CD14-positive monocyte (primary cell): ENCODE measurements around the gene PLEKHN1. TPM values are rescaled to one million over a fixed set of nuclear protein-coding genes. Genes with fewer than 3 reads are reported as not detected.
A peak's percentile ranks its signal among the peaks of the same experiment; 100 is the strongest.

Source experiments
- DNase-seq, 3 donors: peaks; one replicate each; pipeline ENCODE4 v3.0.0-alpha.2; 2011 to 2022
- H2AFZ ChIP-seq: 2 replicates; pipeline ENCODE4 v1.6.0; 2012; ENCODE audit warnings: mild to moderate bottlenecking, low read depth, low read length, inconsistent platforms; ENCODE audit not compliant: insufficient read depth, poor library complexity, severe bottlenecking
- H3K27ac ChIP-seq, 2 donors: 1 replicate in 1 of 2; 2 replicates in 1 of 2; pipeline ENCODE4 v1.5.1; 2012 to 2013; ENCODE audit warnings: low read length in 2 of 2, control low read depth in 1 of 2, inconsistent platforms in 1 of 2, low read depth in 1 of 2, mild to moderate bottlenecking in 1 of 2
- H3K27me3 ChIP-seq, 2 donors: one replicate each; pipeline versions ENCODE4 v1.6.0 to v1.6.1; 2011 to 2013; ENCODE audit warnings: low read length in 2 of 2; ENCODE audit not compliant: control insufficient read depth in 2 of 2, insufficient read depth in 2 of 2
- H3K36me3 ChIP-seq, 2 donors: replicated peaks in 1 of 2; 1 replicate in 1 of 2; 2 replicates in 1 of 2; pipeline versions ENCODE4 v1.5.1 to v1.6.1; 2012 to 2013; ENCODE audit warnings: low read length in 2 of 2, control low read depth in 1 of 2, inconsistent platforms in 1 of 2, mild to moderate bottlenecking in 1 of 2; ENCODE audit not compliant: insufficient read depth in 2 of 2, control insufficient read depth in 1 of 2
- H3K4me1 ChIP-seq, 2 donors: 1 replicate in 1 of 2; 2 replicates in 1 of 2; pipeline versions ENCODE4 v1.5.1 to v1.6.1; 2012 to 2013; ENCODE audit warnings: low read length in 2 of 2, control low read depth in 1 of 2, inconsistent platforms in 1 of 2, mild to moderate bottlenecking in 1 of 2, moderate library complexity in 1 of 2; ENCODE audit not compliant: insufficient read depth in 2 of 2, control insufficient read depth in 1 of 2
- H3K4me2 ChIP-seq: replicated peaks from 2 replicates; pipeline ENCODE3; 2012; ENCODE audit warnings: low read length, moderate library complexity, mild to moderate bottlenecking; ENCODE audit not compliant: poor library complexity, severe bottlenecking; ENCODE audit errors: extremely low read depth
- H3K4me3 ChIP-seq, 3 experiments: fragments of 200-600 bp in 1 of 3; sonication (generic) in 1 of 3; replicated peaks in 1 of 3; 1 replicate in 2 of 3; 2 replicates in 1 of 3; pipeline ENCODE4 v1.5.1; 2011 to 2013; ENCODE audit warnings: low read length in 3 of 3, mild to moderate bottlenecking in 3 of 3, control low read depth in 2 of 3, low read depth in 2 of 3, inconsistent platforms in 1 of 3, moderate library complexity in 1 of 3
- H3K79me2 ChIP-seq: 2 replicates; pipeline ENCODE4 v1.6.0; 2012; ENCODE audit warnings: mild to moderate bottlenecking, control low read depth, inconsistent platforms, low read length, moderate library complexity; ENCODE audit not compliant: insufficient read depth
- H3K9ac ChIP-seq: 2 replicates; pipeline ENCODE4 v1.6.0; 2017; ENCODE audit warnings: low read length, mild to moderate bottlenecking; ENCODE audit not compliant: insufficient read depth, poor library complexity, severe bottlenecking
- H3K9me3 ChIP-seq, 2 donors: replicated peaks in 1 of 2; 1 replicate in 1 of 2; 2 replicates in 1 of 2; pipeline versions ENCODE4 v1.5.1 to v1.6.1; 2012 to 2013; ENCODE audit warnings: low read length in 2 of 2, control low read depth in 1 of 2; ENCODE audit not compliant: control insufficient read depth in 1 of 2, insufficient read depth in 1 of 2
- H4K20me1 ChIP-seq: 2 replicates; pipeline ENCODE4 v1.6.0; 2012; ENCODE audit warnings: mild to moderate bottlenecking, low read length, control low read depth, moderate library complexity; ENCODE audit not compliant: insufficient read depth
- H3K27ac Mint-ChIP-seq, 7 donors: one replicate each; pipeline ENCODE4 v1.8.0; 2020; ENCODE audit warnings: mild to moderate bottlenecking in 7 of 7, mixed read lengths in 7 of 7, moderate library complexity in 6 of 7, inconsistent platforms in 2 of 7
- H3K27me3 Mint-ChIP-seq, 3 donors: one replicate each; pipeline ENCODE4 v1.8.0; 2021 to 2022; ENCODE audit warnings: low read depth in 3 of 3, mild to moderate bottlenecking in 3 of 3, mixed read lengths in 3 of 3, moderate library complexity in 3 of 3, inconsistent platforms in 1 of 3
- H3K36me3 Mint-ChIP-seq, 2 donors: one replicate each; pipeline ENCODE4 v1.8.0; 2020; ENCODE audit warnings: mixed read lengths in 2 of 2, inconsistent platforms in 1 of 2, mild to moderate bottlenecking in 1 of 2
- H3K4me1 Mint-ChIP-seq: one replicate; pipeline ENCODE4 v1.8.0; 2020; ENCODE audit warnings: mild to moderate bottlenecking, mixed read lengths
- H3K4me3 Mint-ChIP-seq, 2 donors: one replicate each; pipeline ENCODE4 v1.8.0; 2020; ENCODE audit warnings: mild to moderate bottlenecking in 2 of 2, mixed read lengths in 2 of 2, moderate library complexity in 1 of 2
- H3K9me3 Mint-ChIP-seq, 7 donors: one replicate each; pipeline ENCODE4 v1.8.0; 2020 to 2022; ENCODE audit warnings: mixed read lengths in 7 of 7, mild to moderate bottlenecking in 6 of 7, moderate library complexity in 6 of 7, inconsistent platforms in 2 of 7
- WGBS: methylation state at CpG from one replicate; pipeline ENCODE4 v1.1.5; 2013; ENCODE audit warnings: missing lambda C conversion rate; ENCODE audit not compliant: insufficient coverage; 5-methylcytosine and 5-hydroxymethylcytosine counted together
- intact Hi-C, 2 donors: fragments of 100-400 bp; cut with micrococcal nuclease; formaldehyde crosslinking; loops; one replicate each; pipeline versions ENCODE4 v1.15.0 to v1.15.1; 2023
- polyA plus RNA-seq, 3 donors: library from polyadenylated mRNA; depleted of rRNA in 1 of 3; unstranded in 2 of 3; stranded (reverse) in 1 of 3; fragments of 300-500 nt in 2 of 3; fragments of >200 nt in 1 of 3; fragmentation: Illumina TruSeq in 2 of 3; gene quantifications; 1 replicate in 2 of 3; 2 replicates in 1 of 3; pipeline ENCODE4 v1.2.3, GENCODE V29; 2012 to 2021
- TF ChIP-seq, protein P1 (sequence below): fragments of 200-600 bp; IDR thresholded peaks from one replicate; pipeline ENCODE4 v1.8.0; 2022; ENCODE audit warnings: antibody characterized with exemption, mild to moderate bottlenecking

Gene PLEKHN1
- polyA plus RNA-seq, 3 donors: 0.21 to 1.5 (median 0.62) TPM

DNA sequence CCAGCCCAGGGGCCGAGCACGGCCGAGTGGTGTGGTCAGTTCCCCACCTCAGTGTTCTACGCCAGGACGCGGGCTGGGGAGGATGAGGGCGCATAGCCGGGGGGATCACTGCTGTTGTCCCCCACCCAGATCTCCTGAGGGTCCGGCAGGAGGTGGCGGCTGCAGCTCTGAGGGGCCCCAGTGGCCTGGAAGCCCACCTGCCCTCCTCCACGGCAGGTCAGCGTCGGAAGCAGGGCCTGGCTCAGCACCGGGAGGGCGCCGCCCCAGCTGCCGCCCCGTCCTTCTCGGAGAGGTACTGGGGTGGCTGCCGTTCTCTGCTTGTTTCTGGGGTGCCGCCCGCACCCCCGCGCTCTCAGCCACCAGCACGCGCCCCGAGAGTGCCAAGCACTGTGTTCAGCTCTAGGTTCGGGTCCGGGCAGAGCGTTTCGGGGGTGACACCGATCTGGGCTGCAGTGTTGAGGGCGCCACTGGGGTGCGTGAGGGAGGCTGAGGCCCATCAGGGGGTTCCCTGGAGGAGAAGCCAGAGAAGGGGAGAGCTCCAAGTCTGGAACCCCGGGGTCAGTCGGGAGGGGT, 25.2 kb upstream of the PLEKHN1 start:
- H3K9ac ChIP-seq: no peak overlapping the region
- peaks cover 4 to 30% of the 10 kb centered on the region in 2 donors for H3K4me1 ChIP-seq
- H4K20me1 ChIP-seq: peaks cover 5% of the 10 kb centered on the region
- Mint-ChIP-seq H3K27me3 (peaks cover 41 to 76% (median 62%) of the 10 kb centered on the region in 3 donors), H3K4me1 (peaks cover 7% of the 10 kb centered on the region), H3K36me3 (peaks cover 22 to 26% of the 10 kb centered on the region in 2 donors), H3K4me3 (peak overlapping the region; percentile 39 to 85), H3K27ac (no peak overlapping the region), H3K9me3 (peaks cover 0 to 17% (median 3%) of the 10 kb centered on the region in 7 donors)
- peaks cover 23 to 60% of the 10 kb centered on the region in 2 donors for H3K27me3 ChIP-seq
- WGBS: 2% methylated on average over 36 of the region's 36 CpGs
- H3K36me3 ChIP-seq: peaks cover 16 to 17% of the 10 kb centered on the region in 2 donors
- peaks cover 0 to 9% of the 10 kb centered on the region in 2 donors for H3K9me3 ChIP-seq
- no peak overlapping the region for H3K4me3 ChIP-seq
- DNase-seq: no peak
- H2AFZ ChIP-seq: no peak overlapping the region
- H3K79me2 ChIP-seq: no peaks in the 10 kb centered on the region
- intact Hi-C loops: loop anchor here in 1 of 2 donors (5.0 kb wide), 1 partner anchor 49 kb away; no protein-coding TSS in a partner anchor
- H3K27ac ChIP-seq: no peak overlapping the region
- peak overlapping the region; percentile 42 for H3K4me2 ChIP-seq
- TF ChIP-seq, protein P1, sequence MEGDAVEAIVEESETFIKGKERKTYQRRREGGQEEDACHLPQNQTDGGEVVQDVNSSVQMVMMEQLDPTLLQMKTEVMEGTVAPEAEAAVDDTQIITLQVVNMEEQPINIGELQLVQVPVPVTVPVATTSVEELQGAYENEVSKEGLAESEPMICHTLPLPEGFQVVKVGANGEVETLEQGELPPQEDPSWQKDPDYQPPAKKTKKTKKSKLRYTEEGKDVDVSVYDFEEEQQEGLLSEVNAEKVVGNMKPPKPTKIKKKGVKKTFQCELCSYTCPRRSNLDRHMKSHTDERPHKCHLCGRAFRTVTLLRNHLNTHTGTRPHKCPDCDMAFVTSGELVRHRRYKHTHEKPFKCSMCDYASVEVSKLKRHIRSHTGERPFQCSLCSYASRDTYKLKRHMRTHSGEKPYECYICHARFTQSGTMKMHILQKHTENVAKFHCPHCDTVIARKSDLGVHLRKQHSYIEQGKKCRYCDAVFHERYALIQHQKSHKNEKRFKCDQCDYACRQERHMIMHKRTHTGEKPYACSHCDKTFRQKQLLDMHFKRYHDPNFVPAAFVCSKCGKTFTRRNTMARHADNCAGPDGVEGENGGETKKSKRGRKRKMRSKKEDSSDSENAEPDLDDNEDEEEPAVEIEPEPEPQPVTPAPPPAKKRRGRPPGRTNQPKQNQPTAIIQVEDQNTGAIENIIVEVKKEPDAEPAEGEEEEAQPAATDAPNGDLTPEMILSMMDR: no peak

DNA sequence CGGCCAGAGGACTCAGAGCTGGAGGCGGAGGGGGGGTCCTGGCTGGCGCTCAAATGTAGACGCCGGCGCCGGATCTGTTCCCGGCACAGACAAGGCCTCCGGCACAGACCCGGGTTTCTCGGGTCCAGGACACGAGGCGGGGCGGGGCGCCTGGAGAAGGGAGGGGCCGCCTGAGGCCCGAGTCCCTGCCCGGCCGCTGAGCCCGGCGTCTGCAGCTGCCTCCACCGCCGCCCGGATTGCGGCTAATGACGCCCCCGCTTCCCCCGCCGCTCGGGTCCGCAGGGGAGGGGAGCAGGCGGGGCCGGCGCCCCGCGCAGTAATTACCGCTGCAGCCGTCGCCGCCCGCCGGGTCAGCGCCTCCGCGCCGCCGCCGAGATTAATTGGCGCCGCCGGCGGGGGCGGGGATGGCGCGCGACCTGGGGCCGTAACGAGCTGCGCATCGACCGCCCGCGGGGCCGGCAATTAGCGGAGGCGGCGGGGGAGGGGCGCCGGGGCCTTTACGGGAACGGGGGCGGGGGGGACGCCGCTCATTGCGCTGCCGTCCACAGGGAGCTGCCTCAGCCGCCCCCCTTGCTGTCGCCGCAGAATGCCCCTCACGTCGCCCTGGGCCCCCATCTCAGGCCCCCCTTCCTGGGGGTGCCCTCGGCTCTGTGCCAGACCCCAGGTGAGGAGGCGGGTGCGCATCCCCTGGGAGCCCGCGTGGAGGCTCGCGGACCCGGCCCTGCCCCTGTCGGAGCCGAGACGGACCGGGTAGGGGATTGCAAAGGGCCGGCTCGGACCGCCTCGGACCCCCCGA, 24.5 kb upstream of the PLEKHN1 start:
- H3K27ac ChIP-seq: no peak overlapping the region
- no peak overlapping the region for H3K4me3 ChIP-seq
- peaks cover 9% of the 10 kb centered on the region for H4K20me1 ChIP-seq
- H3K4me1 ChIP-seq: peaks cover 4 to 30% of the 10 kb centered on the region in 2 donors
- WGBS: under 1% methylated on average over 98 of the region's 98 CpGs
- peak overlapping the region; percentile 42 for H3K4me2 ChIP-seq
- Mint-ChIP-seq H3K27ac (no peak overlapping the region), H3K4me3 (peak overlapping the region; percentile 39 to 85), H3K27me3 (peaks cover 41 to 70% (median 57%) of the 10 kb centered on the region in 3 donors), H3K4me1 (peaks cover 7% of the 10 kb centered on the region), H3K9me3 (peaks cover 0 to 17% (median 3%) of the 10 kb centered on the region in 7 donors), H3K36me3 (peaks cover 25 to 33% of the 10 kb centered on the region in 2 donors)
- H3K36me3 ChIP-seq: peaks cover 22 to 24% of the 10 kb centered on the region in 2 donors
- no peak for DNase-seq
- intact Hi-C loops: loop anchor here in 1 of 2 donors (5.0 kb wide), 1 partner anchor 49 kb away; no protein-coding TSS in a partner anchor
- no peaks in the 10 kb centered on the region for H3K79me2 ChIP-seq
- peaks cover 23 to 53% of the 10 kb centered on the region in 2 donors for H3K27me3 ChIP-seq
- TF ChIP-seq, protein P1: no peak
- no peak overlapping the region for H2AFZ ChIP-seq
- H3K9me3 ChIP-seq: peaks cover 0 to 9% of the 10 kb centered on the region in 2 donors
- H3K9ac ChIP-seq: no peak overlapping the region
